Measurements from ENCODE around the gene SECTM1.
A peak's percentile ranks its signal among the peaks of the same experiment; 100 is the strongest.

SECTM1 gene

GRCh38 chr17:82282239-82283207 is 51.0 kb downstream of the SECTM1 start:
- no peak overlapping the region for H3K4me3 ChIP-seq
- peaks cover 0 to 7% (median 6%) of the 10 kb centered on the region in 11 experiments; a peak in 5 of 22 replicates for H3K9me3 ChIP-seq (replicated peaks in 1 of 11)
- H3K4me2 ChIP-seq, result peak overlapping the region in 7 of 11 experiments; percentile 14 to 62 (median 43); a peak in 12 of 22 replicates
- no peaks in the 10 kb centered on the region for H4K20me1 ChIP-seq
- H3K9ac ChIP-seq, result peak overlapping the region in 6 of 11 experiments; percentile 0 to 42 (median 30); a peak in 4 of 22 replicates
- peaks cover 13 to 44% (median 32%) of the 10 kb centered on the region in 10 experiments; a peak in 19 of 20 replicates for H3K4me1 ChIP-seq
- no peaks in the 10 kb centered on the region for H3K36me3 ChIP-seq
- no peak overlapping the region for H3K27ac ChIP-seq
- H3K27me3 ChIP-seq, result no peaks in the 10 kb centered on the region
- TF ChIP-seq Cebpa-rat (IDR thresholded peaks at IDR 0.05), result no peak

- H3K4me1 ChIP-seq, result peaks cover 12 to 44% (median 28%) of the 10 kb centered on the region in 10 experiments; a peak in 19 of 20 replicates
- no peaks in the 10 kb centered on the region for H3K27me3 ChIP-seq
- H3K9me3 ChIP-seq (replicated peaks in 1 of 11), result no peaks in the 10 kb centered on the region; a peak in 1 of 22 replicates
- no peak for TF ChIP-seq Cebpa-rat (IDR thresholded peaks at IDR 0.05)
- 0 out of 22 replicates have a peak overlapping the region, but pooled peaks of 1 of the 11 experiments have one; percentile 14 for H3K4me2 ChIP-seq
- no peak overlapping the region for H3K27ac ChIP-seq
- H3K9ac ChIP-seq, result no peak overlapping the region
- H3K36me3 ChIP-seq, result no peaks in the 10 kb centered on the region
- H4K20me1 ChIP-seq, result no peaks in the 10 kb centered on the region
- no peak overlapping the region for H3K4me3 ChIP-seq
Measured at GRCh38 chr17:82281502-82282238, 51.9 kb downstream of the SECTM1 start.

GRCh38 chr17:82281076-82281475 is 52.5 kb downstream of the SECTM1 start:
- Histone ChIP-seq H3K4me3 (no peak overlapping the region), H3K36me3 (no peaks in the 10 kb centered on the region), H3K27ac (no peak overlapping the region), H3K4me2 (peak overlapping the region in 1 of 11 experiments; percentile 27; a peak in 1 of 22 replicates), H3K4me1 (peaks cover 12 to 44% (median 28%) of the 10 kb centered on the region in 10 experiments; a peak in 19 of 20 replicates), H3K27me3 (no peaks in the 10 kb centered on the region), H4K20me1 (no peaks in the 10 kb centered on the region), H3K9ac (no peak overlapping the region), H3K9me3 (replicated peaks in 1 of 11) (no peaks in the 10 kb centered on the region)
- TF ChIP-seq Cebpa-rat (IDR thresholded peaks at IDR 0.05), result no peak

- TF ChIP-seq Cebpa-rat (IDR thresholded peaks at IDR 0.05), result 0 out of 22 replicates have a peak, but pooled peaks of 1 of the 11 experiments have one; percentile 17
- H3K27ac ChIP-seq, result no peak overlapping the region
- H3K4me3 ChIP-seq, result no peak overlapping the region
- no peaks in the 10 kb centered on the region for H4K20me1 ChIP-seq
- H3K27me3 ChIP-seq, result no peaks in the 10 kb centered on the region
- no peaks in the 10 kb centered on the region for H3K36me3 ChIP-seq
- no peak overlapping the region for H3K9ac ChIP-seq
- H3K9me3 ChIP-seq (replicated peaks in 1 of 11), result no peaks in the 10 kb centered on the region
- no peak overlapping the region for H3K4me2 ChIP-seq
- H3K4me1 ChIP-seq, result peaks cover 12 to 44% (median 28%) of the 10 kb centered on the region in 10 experiments; a peak in 19 of 20 replicates
Measured at GRCh38 chr17:82280537-82280936, 53.0 kb downstream of the SECTM1 start.

- no peak for TF ChIP-seq Cebpa-rat (IDR thresholded peaks at IDR 0.05)
- H3K4me3 ChIP-seq, result no peak overlapping the region
- no peaks in the 10 kb centered on the region for H3K9me3 ChIP-seq (replicated peaks in 1 of 11)
- H3K4me2 ChIP-seq, result peak overlapping the region; percentile 11 to 55 (median 38); a peak in 19 of 22 replicates
- H4K20me1 ChIP-seq, result peaks cover 0 to 4% (median 0%) of the 10 kb centered on the region in 11 experiments; a peak in 2 of 22 replicates
- H3K27ac ChIP-seq, result peak overlapping the region in 3 of 11 experiments; percentile 37 to 58 (median 38); a peak in 6 of 22 replicates
- H3K9ac ChIP-seq, result no peak overlapping the region
- H3K27me3 ChIP-seq, result no peaks in the 10 kb centered on the region
- H3K36me3 ChIP-seq, result no peaks in the 10 kb centered on the region
- peaks cover 16 to 53% (median 35%) of the 10 kb centered on the region in 10 experiments; a peak in 19 of 20 replicates for H3K4me1 ChIP-seq
Measured at GRCh38 chr17:82278786-82279391, 54.7 kb downstream of the SECTM1 start.

- no peaks in the 10 kb centered on the region for H3K27me3 ChIP-seq
- H4K20me1 ChIP-seq, result peaks cover 0 to 4% (median 0%) of the 10 kb centered on the region in 11 experiments; a peak in 2 of 22 replicates
- no peaks in the 10 kb centered on the region for H3K36me3 ChIP-seq
- H3K27ac ChIP-seq, result no peak overlapping the region
- 0 out of 22 replicates have a peak overlapping the region, but pooled peaks of 1 of the 11 experiments have one; percentile 11 for H3K4me2 ChIP-seq
- H3K4me1 ChIP-seq, result peaks cover 17 to 50% (median 36%) of the 10 kb centered on the region in 10 experiments; a peak in 19 of 20 replicates
- H3K9ac ChIP-seq, result no peak overlapping the region
- no peak for TF ChIP-seq Cebpa-rat (IDR thresholded peaks at IDR 0.05)
- no peaks in the 10 kb centered on the region for H3K9me3 ChIP-seq (replicated peaks in 1 of 11)
- no peak overlapping the region for H3K4me3 ChIP-seq
Measured at GRCh38 chr17:82278308-82278707, 55.3 kb downstream of the SECTM1 start.

- Histone ChIP-seq H3K9ac (no peak overlapping the region), H3K4me3 (no peak overlapping the region), H3K4me2 (no peak overlapping the region), H3K27me3 (no peaks in the 10 kb centered on the region), H3K9me3 (replicated peaks in 1 of 11) (no peaks in the 10 kb centered on the region), H3K4me1 (peaks cover 13 to 46% (median 31%) of the 10 kb centered on the region in 10 experiments; a peak in 19 of 20 replicates), H4K20me1 (peaks cover 0 to 4% (median 0%) of the 10 kb centered on the region in 11 experiments; a peak in 2 of 22 replicates), H3K27ac (no peak overlapping the region), H3K36me3 (no peaks in the 10 kb centered on the region)
- no peak for TF ChIP-seq Cebpa-rat (IDR thresholded peaks at IDR 0.05)
Measured at GRCh38 chr17:82277851-82278250, 55.7 kb downstream of the SECTM1 start.

- Histone ChIP-seq H4K20me1 (peaks cover 7 to 12% (median 7%) of the 10 kb centered on the region in 11 experiments), H3K4me3 (no peak overlapping the region), H3K9ac (no peak overlapping the region), H3K36me3 (peaks cover 2 to 6% (median 3%) of the 10 kb centered on the region in 11 experiments; a peak in 21 of 22 replicates), H3K27ac (no peak overlapping the region), H3K9me3 (replicated peaks in 1 of 11) (no peaks in the 10 kb centered on the region), H3K4me1 (peaks cover 18 to 44% (median 32%) of the 10 kb centered on the region in 10 experiments), H3K27me3 (no peaks in the 10 kb centered on the region), H3K4me2 (no peak overlapping the region)
- no peak for TF ChIP-seq Cebpa-rat (IDR thresholded peaks at IDR 0.05)
Measured at GRCh38 chr17:82276938-82277337, 56.6 kb downstream of the SECTM1 start.
